GM06990 (cell line): ENCODE data around the gene GPRIN2.

Source experiments
- DNase-seq: peaks from one replicate; pipeline ENCODE4 v3.0.0-alpha.2; 2011; ENCODE audit not compliant: insufficient read length; ENCODE audit errors: extremely low read depth
- H3K27me3 ChIP-seq: replicated peaks from 2 replicates; pipeline ENCODE4 v1.6.0; 2011; ENCODE audit warnings: low read length; ENCODE audit not compliant: control insufficient read depth, insufficient read depth
- H3K36me3 ChIP-seq: 2 replicates; pipeline ENCODE4 v1.5.1; 2011; ENCODE audit warnings: low read length; ENCODE audit not compliant: control insufficient read depth, insufficient read depth
- H3K4me3 ChIP-seq: replicated peaks from 2 replicates; pipeline ENCODE4 v1.5.1; 2011; ENCODE audit warnings: low read depth, mild to moderate bottlenecking, control low read depth, low read length
- CTCF ChIP-seq: IDR thresholded peaks from 2 replicates; pipeline ENCODE4 v1.5.1; 2011; ENCODE audit warnings: low read length, control low read depth, mild to moderate bottlenecking, inconsistent platforms; ENCODE audit not compliant: insufficient read depth, poor library complexity, severe bottlenecking

GPRIN2 gene

GRCh38 chr10:46541735-46542566 is 14.5 kb downstream of the GPRIN2 start:
- Histone ChIP-seq H3K36me3 (no peaks in the 10 kb centered on the region), H3K27me3 (peaks cover 2% of the 10 kb centered on the region; the same call in 1 of the 2 replicates), H3K4me3 (no peak overlapping the region)
- DNase-seq, result no peak
- TF ChIP-seq CTCF, result no peak

GRCh38 chr10:46541017-46541661 is 15.3 kb downstream of the GPRIN2 start:
- no peak for DNase-seq
- Histone ChIP-seq H3K4me3 (no peak overlapping the region), H3K27me3 (peaks cover 2% of the 10 kb centered on the region), H3K36me3 (no peaks in the 10 kb centered on the region)
- TF ChIP-seq CTCF, result no peak

GRCh38 chr10:46540412-46541016 is 15.9 kb downstream of the GPRIN2 start:
- no peak for DNase-seq
- H3K36me3 ChIP-seq, result no peaks in the 10 kb centered on the region
- H3K27me3 ChIP-seq, result peaks cover 2% of the 10 kb centered on the region
- no peak overlapping the region for H3K4me3 ChIP-seq
- no peak for TF ChIP-seq CTCF

- H3K27me3 ChIP-seq, result peaks cover 2% of the 10 kb centered on the region
- no peak for TF ChIP-seq CTCF
- no peak for DNase-seq
These were observed 16.7 kb downstream of the GPRIN2 start for GRCh38 chr10:46539596-46540411.

GRCh38 chr10:46538717-46539426 is 17.6 kb downstream of the GPRIN2 start:
- Histone ChIP-seq H3K36me3 (no peaks in the 10 kb centered on the region), H3K27me3 (peaks cover 2% of the 10 kb centered on the region), H3K4me3 (no peak overlapping the region)
- DNase-seq, result no peak
- TF ChIP-seq CTCF, result no peak

More at GRCh38 chr10:46539596-46540411, 16.7 kb downstream of the GPRIN2 start:
- Histone ChIP-seq H3K36me3 (no peaks in the 10 kb centered on the region), H3K4me3 (no peak overlapping the region)
